ENCODE measurements around the gene MMP19.

MMP19 gene

DNA sequence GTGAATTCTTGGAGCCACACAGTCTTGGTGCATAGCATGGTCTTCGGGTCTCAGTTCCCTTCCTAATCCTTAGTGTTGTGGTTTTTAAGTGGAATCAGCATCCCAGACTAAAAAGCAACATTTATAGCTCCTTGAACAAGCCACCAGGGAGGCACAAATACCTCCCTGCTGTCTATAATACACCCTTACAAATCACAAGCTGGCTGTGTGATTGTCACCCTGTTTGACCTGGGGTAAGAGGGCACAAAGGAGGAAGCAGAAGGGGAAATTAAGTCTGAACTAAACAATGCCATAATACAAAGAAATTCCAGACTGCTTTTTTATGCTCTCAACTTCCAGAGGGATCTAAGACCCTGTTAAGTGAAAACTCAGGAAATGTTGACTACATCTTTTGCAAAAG, 7.7 kb upstream of the MMP19 start:
- no peak overlapping the region for H3K4me3 ChIP-seq (ENCODE audit: low read depth, low read length)
- TF ChIP-seq, protein P1, sequence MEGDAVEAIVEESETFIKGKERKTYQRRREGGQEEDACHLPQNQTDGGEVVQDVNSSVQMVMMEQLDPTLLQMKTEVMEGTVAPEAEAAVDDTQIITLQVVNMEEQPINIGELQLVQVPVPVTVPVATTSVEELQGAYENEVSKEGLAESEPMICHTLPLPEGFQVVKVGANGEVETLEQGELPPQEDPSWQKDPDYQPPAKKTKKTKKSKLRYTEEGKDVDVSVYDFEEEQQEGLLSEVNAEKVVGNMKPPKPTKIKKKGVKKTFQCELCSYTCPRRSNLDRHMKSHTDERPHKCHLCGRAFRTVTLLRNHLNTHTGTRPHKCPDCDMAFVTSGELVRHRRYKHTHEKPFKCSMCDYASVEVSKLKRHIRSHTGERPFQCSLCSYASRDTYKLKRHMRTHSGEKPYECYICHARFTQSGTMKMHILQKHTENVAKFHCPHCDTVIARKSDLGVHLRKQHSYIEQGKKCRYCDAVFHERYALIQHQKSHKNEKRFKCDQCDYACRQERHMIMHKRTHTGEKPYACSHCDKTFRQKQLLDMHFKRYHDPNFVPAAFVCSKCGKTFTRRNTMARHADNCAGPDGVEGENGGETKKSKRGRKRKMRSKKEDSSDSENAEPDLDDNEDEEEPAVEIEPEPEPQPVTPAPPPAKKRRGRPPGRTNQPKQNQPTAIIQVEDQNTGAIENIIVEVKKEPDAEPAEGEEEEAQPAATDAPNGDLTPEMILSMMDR (IDR thresholded peaks at IDR 0.05; ENCODE audit: low read depth, low read length, missing control alignments) = no peak
- DNase-seq (ENCODE audit: low read depth) = no peak
- in situ Hi-C loops (cut with HindIII; ENCODE audit: low sequenced_read_pairs) = no loop called here

- no peak overlapping the region for H3K4me3 ChIP-seq (ENCODE audit: low read depth, low read length)
- no peak for DNase-seq (ENCODE audit: low read depth)
- TF ChIP-seq, protein P1 (IDR thresholded peaks at IDR 0.05; ENCODE audit: low read depth, low read length, missing control alignments) = no peak
- in situ Hi-C loops (cut with HindIII; ENCODE audit: low sequenced_read_pairs) = no loop called here
These were observed 7.0 kb upstream of the MMP19 start for GRCh38 chr12:55849616-55850343.

DNA sequence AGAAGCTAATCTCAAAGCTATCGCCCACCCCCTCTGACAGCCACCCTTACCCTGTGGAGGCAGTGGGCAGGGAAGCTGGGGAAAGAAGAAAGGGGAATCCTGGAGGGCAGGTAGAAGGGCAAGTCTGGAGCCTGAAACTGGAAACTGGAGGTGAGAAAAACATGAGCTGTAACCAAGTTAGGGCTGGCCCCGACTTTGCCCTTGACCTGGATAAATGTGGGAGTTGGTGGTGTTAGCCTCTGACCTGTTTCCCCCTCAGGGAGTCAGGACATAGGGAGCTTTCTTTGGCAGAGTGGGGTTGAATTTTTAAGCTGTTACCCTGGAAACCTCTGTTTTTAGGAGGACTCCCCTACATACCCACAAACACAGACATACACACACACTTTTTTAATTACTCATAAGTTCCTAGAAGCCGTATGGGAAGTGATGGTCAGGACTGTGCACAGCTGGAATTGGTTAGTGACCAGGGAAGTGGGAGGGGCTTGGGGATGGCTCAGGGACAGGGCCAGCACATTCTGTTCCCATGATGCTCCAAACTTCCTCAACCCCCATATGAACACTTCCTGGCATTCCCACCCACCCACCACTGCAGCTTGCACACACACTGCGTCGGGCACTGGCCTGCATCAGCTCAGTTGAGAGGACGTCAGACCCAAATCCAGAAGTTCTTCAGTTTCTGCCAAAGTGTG, 5.0 kb upstream of the MMP19 start:
- no peak overlapping the region for H3K4me3 ChIP-seq (ENCODE audit: low read depth, low read length)
- DNase-seq (ENCODE audit: low read depth) = peak; percentile 96
- TF ChIP-seq, protein P1 (IDR thresholded peaks at IDR 0.05; ENCODE audit: low read depth, low read length, missing control alignments) = no peak
- in situ Hi-C loops (cut with HindIII; ENCODE audit: low sequenced_read_pairs) = no loop called here

- TF ChIP-seq, protein P1 (IDR thresholded peaks at IDR 0.05; ENCODE audit: low read depth, low read length, missing control alignments) = no peak
- no peak overlapping the region for H3K4me3 ChIP-seq (ENCODE audit: low read depth, low read length)
- in situ Hi-C loops (cut with HindIII; ENCODE audit: low sequenced_read_pairs) = no loop called here
- DNase-seq (ENCODE audit: low read depth) = no peak
These were observed 4.3 kb upstream of the MMP19 start for GRCh38 chr12:55847033-55847432.

GRCh38 chr12:55845785-55846496, 3.2 kb upstream of the MMP19 start:
- no peak for DNase-seq (ENCODE audit: low read depth)
- H3K4me3 ChIP-seq (ENCODE audit: low read depth, low read length) = no peak overlapping the region
- TF ChIP-seq, protein P1 (IDR thresholded peaks at IDR 0.05; ENCODE audit: low read depth, low read length, missing control alignments) = no peak
- in situ Hi-C loops (cut with HindIII; ENCODE audit: low sequenced_read_pairs) = no loop called here

DNA sequence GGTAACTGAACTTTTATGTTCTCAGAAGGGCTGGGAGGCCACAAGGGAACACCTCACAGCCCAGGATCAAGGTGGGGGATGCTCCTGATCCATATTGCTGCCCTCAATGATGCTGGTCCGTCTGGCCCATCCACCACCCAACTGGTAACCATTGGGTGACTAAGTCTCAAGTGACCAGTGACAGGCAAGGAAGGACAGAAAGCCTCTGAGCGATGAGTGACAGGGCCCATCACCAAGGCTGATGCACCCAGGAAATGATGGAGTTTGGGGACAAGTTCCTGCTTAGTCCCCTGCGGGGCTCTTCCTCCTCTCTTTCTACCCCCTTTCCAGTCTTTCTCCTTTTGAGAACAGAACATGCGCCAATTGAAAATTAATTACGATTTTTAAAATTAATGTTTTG, 2.6 kb upstream of the MMP19 start:
- no peak overlapping the region for H3K4me3 ChIP-seq (ENCODE audit: low read depth, low read length)
- DNase-seq (ENCODE audit: low read depth) = no peak
- in situ Hi-C loops (cut with HindIII; ENCODE audit: low sequenced_read_pairs) = no loop called here
- TF ChIP-seq, protein P1 (IDR thresholded peaks at IDR 0.05; ENCODE audit: low read depth, low read length, missing control alignments) = no peak
